B cell (primary cell): ENCODE data around the gene PYM1. TPM values are rescaled to one million over a fixed set of nuclear protein-coding genes. Genes with fewer than 3 reads are reported as not detected.

Experiments used
- ATAC-seq: fragments of 200-7000 bp; cut with Tn5 transposase; one replicate; pipeline ENCODE4 v1.10.0; 2021; ENCODE audit warnings: low read depth, mild to moderate bottlenecking, moderate number of reproducible peaks, moderate library complexity
- CTCF ChIA-PET: fragments of 350-600 bp; sonication (Branson Sonifier 250); formaldehyde crosslinking; loops from one replicate; lab custom pipeline; 2021; ENCODE audit warnings: antibody characterized with exemption, inconsistent platforms; lab: Charles Lee
- POLR2A ChIA-PET: fragments of 350-600 bp; sonication (Branson Sonifier 250); formaldehyde crosslinking; loops from one replicate; lab custom pipeline; 2021; ENCODE audit warnings: antibody characterized with exemption; lab: Charles Lee
- DNase-seq: peaks from one replicate; pipeline ENCODE4 v3.0.0; 2013
- H2AFZ ChIP-seq: 2 replicates; pipeline ENCODE4 v1.6.1; 2012; ENCODE audit warnings: mild to moderate bottlenecking, low read depth, low read length; ENCODE audit not compliant: insufficient read depth, poor library complexity, severe bottlenecking
- H3K27ac ChIP-seq, 2 donors: 1 replicate in 1 of 2; 2 replicates in 1 of 2; pipeline ENCODE4 v1.5.1; 2012 to 2013; ENCODE audit warnings: low read length in 2 of 2, mild to moderate bottlenecking in 2 of 2, moderate library complexity in 1 of 2
- H3K27me3 ChIP-seq, 4 experiments: fragments of 200-600 bp in 1 of 4; sonication (generic) in 1 of 4; replicated peaks in 1 of 4; 1 replicate in 2 of 4; 2 replicates in 2 of 4; pipeline versions ENCODE4 v1.6.1 to v1.7.0; 2013 to 2016; ENCODE audit warnings: low read length in 3 of 4, mild to moderate bottlenecking in 2 of 4, mixed read lengths in 1 of 4, moderate library complexity in 1 of 4; ENCODE audit not compliant: insufficient read depth in 4 of 4, control insufficient read depth in 3 of 4; ENCODE audit errors: control extremely low read depth in 1 of 4
- H3K36me3 ChIP-seq, 2 experiments: replicated peaks in 1 of 2; 1 replicate in 1 of 2; 2 replicates in 1 of 2; pipeline versions ENCODE4 v1.6.1 to v1.7.1; 2013; ENCODE audit warnings: low read length in 1 of 2; ENCODE audit not compliant: insufficient read depth in 2 of 2, control insufficient read depth in 1 of 2; ENCODE audit errors: control extremely low read depth in 1 of 2, extremely low read depth in 1 of 2
- H3K4me1 ChIP-seq, 2 donors: fragments of 200-600 bp in 1 of 2; sonication (generic) in 1 of 2; 1 replicate in 1 of 2; 2 replicates in 1 of 2; pipeline versions ENCODE4 v1.5.1 to v1.6.1; 2013 to 2017; ENCODE audit warnings: low read length in 2 of 2; ENCODE audit not compliant: control insufficient read depth in 2 of 2, insufficient read depth in 2 of 2
- H3K4me2 ChIP-seq: replicated peaks from 2 replicates; pipeline ENCODE3; 2012; ENCODE audit warnings: mild to moderate bottlenecking, low read depth, low read length; ENCODE audit not compliant: poor library complexity, severe bottlenecking
- H3K4me3 ChIP-seq, 5 experiments: fragments of 200-600 bp in 1 of 5; sonication (generic) in 1 of 5; 1 replicate in 3 of 5; 2 replicates in 2 of 5; pipeline versions ENCODE4 v1.5.1 to v1.7.0; 2011 to 2016; ENCODE audit warnings: low read length in 4 of 5, mild to moderate bottlenecking in 4 of 5, low read depth in 2 of 5, control low read depth in 1 of 5, moderate library complexity in 1 of 5; ENCODE audit not compliant: insufficient read depth in 1 of 5; ENCODE audit errors: control extremely low read depth in 1 of 5, extremely low read depth in 1 of 5
- H3K79me2 ChIP-seq: fragments of 200-600 bp; sonication (generic); one replicate; pipeline ENCODE4 v1.6.0; 2016; ENCODE audit warnings: low read length; ENCODE audit not compliant: control insufficient read depth, insufficient read depth
- H3K9ac ChIP-seq: fragments of 200-600 bp; sonication (generic); 2 replicates; pipeline ENCODE4 v1.6.1; 2017; ENCODE audit warnings: mild to moderate bottlenecking, low read length, moderate library complexity
- H3K9me3 ChIP-seq, 3 donors: one replicate each; pipeline versions ENCODE4 v1.6.1 to v1.7.1; 2013; ENCODE audit warnings: low read length in 2 of 3; ENCODE audit not compliant: control insufficient read depth in 2 of 3, insufficient read depth in 1 of 3; ENCODE audit errors: control extremely low read depth in 1 of 3
- H4K20me1 ChIP-seq: 2 replicates; pipeline ENCODE4 v1.6.0; 2012; ENCODE audit warnings: mild to moderate bottlenecking, low read length; ENCODE audit not compliant: insufficient read depth, control insufficient read depth, poor library complexity, severe bottlenecking
- H3K27ac Mint-ChIP-seq: one replicate; pipeline ENCODE4 v1.8.0; 2021; ENCODE audit warnings: mixed read lengths
- H3K27me3 Mint-ChIP-seq: one replicate; pipeline ENCODE4 v1.8.0; 2021; ENCODE audit warnings: mixed read lengths
- H3K4me1 Mint-ChIP-seq: one replicate; pipeline ENCODE4 v1.8.0; 2021; ENCODE audit warnings: mixed read lengths
- H3K4me3 Mint-ChIP-seq: one replicate; pipeline ENCODE4 v1.8.0; 2021; ENCODE audit warnings: mixed read lengths
- H3K9me3 Mint-ChIP-seq: one replicate; pipeline ENCODE4 v1.8.0; 2022; ENCODE audit warnings: mixed read lengths; ENCODE audit not compliant: insufficient read depth
- EZH2 ChIP-seq: IDR thresholded peaks from 2 replicates; pipeline ENCODE4 v1.6.1; 2012; ENCODE audit warnings: borderline replicate concordance, low read depth, mild to moderate bottlenecking, moderate library complexity, low read length; ENCODE audit not compliant: insufficient read depth, poor library complexity, severe bottlenecking
- WGBS: methylation state at CpG from one replicate; pipeline ENCODE4 v1.1.5; 2013; ENCODE audit warnings: missing lambda C conversion rate; ENCODE audit not compliant: insufficient coverage; 5-methylcytosine and 5-hydroxymethylcytosine counted together
- intact Hi-C: fragments of 100-400 bp; cut with micrococcal nuclease; formaldehyde crosslinking; loops from one replicate; pipeline ENCODE4 v1.10.0; 2022
- polyA plus RNA-seq: library from polyadenylated mRNA; depleted of rRNA; stranded (reverse); fragments of >200 nt; gene quantifications from 2 replicates; pipeline ENCODE4 v1.2.3, GENCODE V29; 2012
- total RNA-seq, 2 donors: library from RNA; stranded (reverse); fragments of 120-200 nt in 1 of 2; gene quantifications; 1 replicate in 1 of 2; 2 replicates in 1 of 2; pipeline versions ENCODE4 v1.2.3 to v1.2.4, GENCODE V29; 2013 to 2022
- TF ChIP-seq, protein P1 (sequence below): fragments of 200-600 bp; IDR thresholded peaks from one replicate; pipeline ENCODE4 v1.8.0; 2022; ENCODE audit warnings: antibody characterized with exemption, mild to moderate bottlenecking

PYM1 gene
- total and polyA plus RNA-seq, 2 donors (not counting 1 experiment from before 2014, with no cell fraction given): 22.5 to 39.2 TPM

DNA sequence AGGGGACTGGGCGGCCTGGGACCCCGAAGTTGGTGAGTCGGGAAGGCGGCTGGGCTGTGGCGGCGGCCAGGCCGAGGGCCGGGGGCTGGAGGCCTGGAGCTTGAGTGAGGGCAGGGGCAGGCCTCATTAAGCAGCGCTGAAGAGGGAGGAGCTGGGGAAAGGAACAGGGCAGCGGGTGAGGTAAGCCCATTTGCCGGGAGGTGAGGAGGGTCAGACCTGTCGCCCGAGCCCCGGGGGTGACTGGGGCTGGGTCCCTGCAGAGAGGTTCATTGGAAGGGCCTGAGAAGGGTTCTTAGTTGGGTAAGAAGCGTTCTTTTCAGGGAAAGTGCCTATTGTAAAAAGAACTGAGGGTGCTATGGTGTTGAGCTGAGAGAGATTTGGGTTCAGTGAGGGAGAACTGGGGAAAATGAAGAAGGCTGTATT is 46.6 kb upstream of the PYM1 start:
- no peaks in the 10 kb centered on the region for H3K9me3 Mint-ChIP-seq
- Histone ChIP-seq H3K27ac (peak overlapping the region; percentile 65 to 87), H3K36me3 (peaks cover 0 to 2% of the 10 kb centered on the region in 2 experiments), H3K9me3 (no peaks in the 10 kb centered on the region), H3K4me2 (peak overlapping the region; percentile 89), H3K27me3 (no peaks in the 10 kb centered on the region), H3K9ac (peak overlapping the region; percentile 95), H2AFZ (peak overlapping the region; percentile 90), H3K79me2 (peaks cover 57% of the 10 kb centered on the region), H4K20me1 (peaks cover 28% of the 10 kb centered on the region), H3K4me1 (peaks cover 17% of the 10 kb centered on the region in 2 donors), H3K4me3 (peak overlapping the region; percentile 54 to 99 (median 81))
- no peak overlapping the region for H3K27ac Mint-ChIP-seq
- no peak for DNase-seq
- H3K4me3 Mint-ChIP-seq: no peak overlapping the region
- no peaks in the 10 kb centered on the region for H3K27me3 Mint-ChIP-seq
- 1% methylated on average over 15 of the region's 15 CpGs for WGBS
- ChIA-PET POLR2A (interaction anchor here (0.5 to 1.8 kb wide), 22 partner anchors 8 to 1476 kb away, joined by 3 to 11 read pairs (median 4); partner anchors contain the start of genes BAZ2A, BLOC1S1, ORMDL2 and PA2G4), CTCF (interaction anchor here (0.5 to 3.3 kb wide), 15 partner anchors 8 to 490 kb away, joined by 3 to 33 read pairs (median 4); partner anchors contain the start of genes DNAJC14, SUOX and ZC3H10)
- H3K4me1 Mint-ChIP-seq: peaks cover 15% of the 10 kb centered on the region
- intact Hi-C loops: loop anchor here (1.0 to 5.0 kb wide), 4 partner anchors 8 to 663 kb away; partner anchors contain the start of genes CDK2, PA2G4 and PMEL
- TF ChIP-seq EZH2: no peak
- TF ChIP-seq, protein P1, sequence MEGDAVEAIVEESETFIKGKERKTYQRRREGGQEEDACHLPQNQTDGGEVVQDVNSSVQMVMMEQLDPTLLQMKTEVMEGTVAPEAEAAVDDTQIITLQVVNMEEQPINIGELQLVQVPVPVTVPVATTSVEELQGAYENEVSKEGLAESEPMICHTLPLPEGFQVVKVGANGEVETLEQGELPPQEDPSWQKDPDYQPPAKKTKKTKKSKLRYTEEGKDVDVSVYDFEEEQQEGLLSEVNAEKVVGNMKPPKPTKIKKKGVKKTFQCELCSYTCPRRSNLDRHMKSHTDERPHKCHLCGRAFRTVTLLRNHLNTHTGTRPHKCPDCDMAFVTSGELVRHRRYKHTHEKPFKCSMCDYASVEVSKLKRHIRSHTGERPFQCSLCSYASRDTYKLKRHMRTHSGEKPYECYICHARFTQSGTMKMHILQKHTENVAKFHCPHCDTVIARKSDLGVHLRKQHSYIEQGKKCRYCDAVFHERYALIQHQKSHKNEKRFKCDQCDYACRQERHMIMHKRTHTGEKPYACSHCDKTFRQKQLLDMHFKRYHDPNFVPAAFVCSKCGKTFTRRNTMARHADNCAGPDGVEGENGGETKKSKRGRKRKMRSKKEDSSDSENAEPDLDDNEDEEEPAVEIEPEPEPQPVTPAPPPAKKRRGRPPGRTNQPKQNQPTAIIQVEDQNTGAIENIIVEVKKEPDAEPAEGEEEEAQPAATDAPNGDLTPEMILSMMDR: no peak
- ATAC-seq: peak; percentile 1
